Measurements from ENCODE around the gene CAPNS1. TPM values are rescaled to one million over a fixed set of nuclear protein-coding genes. Genes with fewer than 3 reads are reported as not detected.
A peak's percentile ranks its signal among the peaks of the same experiment; 100 is the strongest.

CAPNS1 gene
- total and polyA plus RNA-seq, 2 of the 13 experiments (the other 11 are each of a cell fraction or from before 2014, with no cell fraction given) = 322 to 526 TPM

DNA sequence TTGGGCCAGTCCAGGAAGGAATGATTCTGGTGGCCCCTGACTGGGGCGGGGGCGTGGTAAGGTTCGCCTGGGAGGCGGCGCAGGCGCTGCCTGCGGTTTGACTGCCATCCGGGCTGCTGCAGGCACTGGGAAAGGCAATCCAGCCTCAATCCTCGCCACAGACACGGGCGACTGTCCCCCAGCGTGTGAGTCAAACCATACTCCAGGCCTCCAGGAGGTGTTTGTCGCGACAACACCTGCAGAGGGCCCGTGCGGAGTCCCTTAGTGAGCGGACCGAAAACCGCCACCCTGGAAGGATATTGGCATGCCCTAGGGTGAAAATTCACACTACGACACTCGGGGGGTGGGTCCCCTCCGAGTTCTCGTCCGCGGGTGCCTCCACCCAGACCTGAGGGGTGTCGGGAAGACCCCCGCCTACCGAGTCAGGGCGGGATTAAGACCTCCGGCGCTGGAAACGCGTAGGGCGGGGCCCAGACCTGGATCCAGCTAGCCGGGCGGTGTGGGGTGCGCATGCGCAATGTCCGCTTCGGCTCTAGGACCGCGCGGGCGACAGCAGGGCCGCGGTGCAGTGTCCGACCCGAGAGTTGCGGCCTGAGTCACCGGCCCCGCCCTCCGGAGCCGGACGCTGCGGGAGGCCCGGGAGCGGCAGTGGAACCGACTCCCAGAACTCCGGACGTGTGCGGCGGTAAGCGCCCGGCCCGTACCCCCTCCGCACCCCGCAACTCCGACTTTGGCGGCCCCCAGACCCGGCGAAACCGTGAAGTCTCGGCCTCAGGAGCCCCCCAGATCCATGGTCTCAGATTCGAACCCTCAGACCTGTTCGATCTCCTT, at the start of gene CAPNS1 (continued):
- TF ChIP-seq SALL1 (CRISPR knock-in tag; IDR thresholded peaks at IDR 0.05) (peak; percentile 81), ZFP37 (CRISPR knock-in tag; IDR thresholded peaks at IDR 0.05; ENCODE audit: borderline replicate concordance) (peak; percentile 12; the same call in 1 of the 2 replicates), DNMT3B (CRISPR knock-in tag; conservative IDR thresholded peaks at IDR 0.05) (0 out of 2 replicates have a peak, but pooled peaks have one; percentile 12), ZNF432 (CRISPR knock-in tag; IDR thresholded peaks at IDR 0.05; ENCODE audit: borderline replicate concordance) (no peak), GPN1 (CRISPR knock-in tag; IDR thresholded peaks at IDR 0.05; ENCODE audit: borderline replicate concordance) (no peak), SMAD9 (CRISPR knock-in tag; IDR thresholded peaks at IDR 0.05) (no peak), ZNF234 (CRISPR knock-in tag; conservative IDR thresholded peaks at IDR 0.05) (no peak), SIN3B (IDR thresholded peaks at IDR 0.05; ENCODE audit: low read length) (no peak), JUNB (CRISPR knock-in tag; IDR thresholded peaks at IDR 0.05; ENCODE audit: borderline replicate concordance) (no peak), ZNF484 (CRISPR knock-in tag; IDR thresholded peaks at IDR 0.05; ENCODE audit: borderline replicate concordance, low read depth) (no peak), ZNF205 (CRISPR knock-in tag; IDR thresholded peaks at IDR 0.05) (peak; percentile 60; the same call in 1 of the 2 replicates), NRL (CRISPR knock-in tag; IDR thresholded peaks at IDR 0.05; ENCODE audit: borderline replicate concordance) (peak; percentile 61; the same call in 1 of the 2 replicates), CENPX (CRISPR knock-in tag; IDR thresholded peaks at IDR 0.05) (no peak)
- TF ChIP-seq, protein P1, sequence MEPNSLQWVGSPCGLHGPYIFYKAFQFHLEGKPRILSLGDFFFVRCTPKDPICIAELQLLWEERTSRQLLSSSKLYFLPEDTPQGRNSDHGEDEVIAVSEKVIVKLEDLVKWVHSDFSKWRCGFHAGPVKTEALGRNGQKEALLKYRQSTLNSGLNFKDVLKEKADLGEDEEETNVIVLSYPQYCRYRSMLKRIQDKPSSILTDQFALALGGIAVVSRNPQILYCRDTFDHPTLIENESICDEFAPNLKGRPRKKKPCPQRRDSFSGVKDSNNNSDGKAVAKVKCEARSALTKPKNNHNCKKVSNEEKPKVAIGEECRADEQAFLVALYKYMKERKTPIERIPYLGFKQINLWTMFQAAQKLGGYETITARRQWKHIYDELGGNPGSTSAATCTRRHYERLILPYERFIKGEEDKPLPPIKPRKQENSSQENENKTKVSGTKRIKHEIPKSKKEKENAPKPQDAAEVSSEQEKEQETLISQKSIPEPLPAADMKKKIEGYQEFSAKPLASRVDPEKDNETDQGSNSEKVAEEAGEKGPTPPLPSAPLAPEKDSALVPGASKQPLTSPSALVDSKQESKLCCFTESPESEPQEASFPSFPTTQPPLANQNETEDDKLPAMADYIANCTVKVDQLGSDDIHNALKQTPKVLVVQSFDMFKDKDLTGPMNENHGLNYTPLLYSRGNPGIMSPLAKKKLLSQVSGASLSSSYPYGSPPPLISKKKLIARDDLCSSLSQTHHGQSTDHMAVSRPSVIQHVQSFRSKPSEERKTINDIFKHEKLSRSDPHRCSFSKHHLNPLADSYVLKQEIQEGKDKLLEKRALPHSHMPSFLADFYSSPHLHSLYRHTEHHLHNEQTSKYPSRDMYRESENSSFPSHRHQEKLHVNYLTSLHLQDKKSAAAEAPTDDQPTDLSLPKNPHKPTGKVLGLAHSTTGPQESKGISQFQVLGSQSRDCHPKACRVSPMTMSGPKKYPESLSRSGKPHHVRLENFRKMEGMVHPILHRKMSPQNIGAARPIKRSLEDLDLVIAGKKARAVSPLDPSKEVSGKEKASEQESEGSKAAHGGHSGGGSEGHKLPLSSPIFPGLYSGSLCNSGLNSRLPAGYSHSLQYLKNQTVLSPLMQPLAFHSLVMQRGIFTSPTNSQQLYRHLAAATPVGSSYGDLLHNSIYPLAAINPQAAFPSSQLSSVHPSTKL (CRISPR knock-in tag; IDR thresholded peaks at IDR 0.05) = peak; percentile 59; the same call in 1 of the 2 replicates
- TF ChIP-seq, protein P2, sequence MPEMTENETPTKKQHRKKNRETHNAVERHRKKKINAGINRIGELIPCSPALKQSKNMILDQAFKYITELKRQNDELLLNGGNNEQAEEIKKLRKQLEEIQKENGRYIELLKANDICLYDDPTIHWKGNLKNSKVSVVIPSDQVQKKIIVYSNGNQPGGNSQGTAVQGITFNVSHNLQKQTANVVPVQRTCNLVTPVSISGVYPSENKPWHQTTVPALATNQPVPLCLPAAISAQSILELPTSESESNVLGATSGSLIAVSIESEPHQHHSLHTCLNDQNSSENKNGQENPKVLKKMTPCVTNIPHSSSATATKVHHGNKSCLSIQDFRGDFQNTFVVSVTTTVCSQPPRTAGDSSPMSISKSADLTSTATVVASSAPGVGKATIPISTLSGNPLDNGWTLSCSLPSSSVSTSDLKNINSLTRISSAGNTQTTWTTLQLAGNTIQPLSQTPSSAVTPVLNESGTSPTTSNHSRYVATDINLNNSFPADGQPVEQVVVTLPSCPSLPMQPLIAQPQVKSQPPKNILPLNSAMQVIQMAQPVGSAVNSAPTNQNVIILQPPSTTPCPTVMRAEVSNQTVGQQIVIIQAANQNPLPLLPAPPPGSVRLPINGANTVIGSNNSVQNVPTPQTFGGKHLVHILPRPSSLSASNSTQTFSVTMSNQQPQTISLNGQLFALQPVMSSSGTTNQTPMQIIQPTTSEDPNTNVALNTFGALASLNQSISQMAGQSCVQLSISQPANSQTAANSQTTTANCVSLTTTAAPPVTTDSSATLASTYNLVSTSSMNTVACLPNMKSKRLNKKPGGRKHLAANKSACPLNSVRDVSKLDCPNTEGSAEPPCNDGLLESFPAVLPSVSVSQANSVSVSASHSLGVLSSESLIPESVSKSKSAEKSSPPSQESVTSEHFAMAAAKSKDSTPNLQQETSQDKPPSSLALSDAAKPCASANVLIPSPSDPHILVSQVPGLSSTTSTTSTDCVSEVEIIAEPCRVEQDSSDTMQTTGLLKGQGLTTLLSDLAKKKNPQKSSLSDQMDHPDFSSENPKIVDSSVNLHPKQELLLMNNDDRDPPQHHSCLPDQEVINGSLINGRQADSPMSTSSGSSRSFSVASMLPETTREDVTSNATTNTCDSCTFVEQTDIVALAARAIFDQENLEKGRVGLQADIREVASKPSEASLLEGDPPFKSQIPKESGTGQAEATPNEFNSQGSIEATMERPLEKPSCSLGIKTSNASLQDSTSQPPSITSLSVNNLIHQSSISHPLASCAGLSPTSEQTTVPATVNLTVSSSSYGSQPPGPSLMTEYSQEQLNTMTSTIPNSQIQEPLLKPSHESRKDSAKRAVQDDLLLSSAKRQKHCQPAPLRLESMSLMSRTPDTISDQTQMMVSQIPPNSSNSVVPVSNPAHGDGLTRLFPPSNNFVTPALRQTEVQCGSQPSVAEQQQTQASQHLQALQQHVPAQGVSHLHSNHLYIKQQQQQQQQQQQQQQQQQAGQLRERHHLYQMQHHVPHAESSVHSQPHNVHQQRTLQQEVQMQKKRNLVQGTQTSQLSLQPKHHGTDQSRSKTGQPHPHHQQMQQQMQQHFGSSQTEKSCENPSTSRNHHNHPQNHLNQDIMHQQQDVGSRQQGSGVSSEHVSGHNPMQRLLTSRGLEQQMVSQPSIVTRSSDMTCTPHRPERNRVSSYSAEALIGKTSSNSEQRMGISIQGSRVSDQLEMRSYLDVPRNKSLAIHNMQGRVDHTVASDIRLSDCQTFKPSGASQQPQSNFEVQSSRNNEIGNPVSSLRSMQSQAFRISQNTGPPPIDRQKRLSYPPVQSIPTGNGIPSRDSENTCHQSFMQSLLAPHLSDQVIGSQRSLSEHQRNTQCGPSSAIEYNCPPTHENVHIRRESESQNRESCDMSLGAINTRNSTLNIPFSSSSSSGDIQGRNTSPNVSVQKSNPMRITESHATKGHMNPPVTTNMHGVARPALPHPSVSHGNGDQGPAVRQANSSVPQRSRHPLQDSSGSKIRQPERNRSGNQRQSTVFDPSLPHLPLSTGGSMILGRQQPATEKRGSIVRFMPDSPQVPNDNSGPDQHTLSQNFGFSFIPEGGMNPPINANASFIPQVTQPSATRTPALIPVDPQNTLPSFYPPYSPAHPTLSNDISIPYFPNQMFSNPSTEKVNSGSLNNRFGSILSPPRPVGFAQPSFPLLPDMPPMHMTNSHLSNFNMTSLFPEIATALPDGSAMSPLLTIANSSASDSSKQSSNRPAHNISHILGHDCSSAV (CRISPR knock-in tag; IDR thresholded peaks at IDR 0.05; ENCODE audit: borderline replicate concordance) = no peak
- TF ChIP-seq, protein P3, sequence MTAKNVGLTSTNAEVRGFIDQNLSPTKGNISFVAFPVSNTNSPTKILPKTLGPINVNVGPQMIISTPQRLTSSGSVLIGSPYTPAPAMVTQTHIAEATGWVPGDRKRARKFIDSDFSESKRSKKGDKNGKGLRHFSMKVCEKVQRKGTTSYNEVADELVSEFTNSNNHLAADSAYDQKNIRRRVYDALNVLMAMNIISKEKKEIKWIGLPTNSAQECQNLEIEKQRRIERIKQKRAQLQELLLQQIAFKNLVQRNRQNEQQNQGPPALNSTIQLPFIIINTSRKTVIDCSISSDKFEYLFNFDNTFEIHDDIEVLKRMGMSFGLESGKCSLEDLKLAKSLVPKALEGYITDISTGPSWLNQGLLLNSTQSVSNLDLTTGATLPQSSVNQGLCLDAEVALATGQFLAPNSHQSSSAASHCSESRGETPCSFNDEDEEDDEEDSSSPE (CRISPR knock-in tag; IDR thresholded peaks at IDR 0.05) = peak; percentile 76

Data from HepG2 (cell line).